NB4 (cell line): ENCODE data around the gene SLC38A6.

Source experiments
- CTCF ChIP-seq: IDR thresholded peaks from one replicate; pipeline ENCODE4 v1.5.1; 2012; ENCODE audit warnings: low read depth, low read length
- MAX ChIP-seq: IDR thresholded peaks from 2 replicates; pipeline ENCODE4 v1.6.1; 2011; ENCODE audit warnings: low read depth, low read length
- MYC ChIP-seq: IDR thresholded peaks from 2 replicates; pipeline ENCODE4 v1.6.1; 2011; ENCODE audit warnings: low read depth, low read length

GRCh38 chr14:61037215-61037614 lies 56.2 kb downstream of the SLC38A6 start:
- no peak for TF ChIP-seq CTCF
- TF ChIP-seq MYC = no peak
- no peak for TF ChIP-seq MAX
